WTC11 (cell line): ENCODE results near the gene CEACAM16. TPM values are rescaled to one million over a fixed set of nuclear protein-coding genes. Genes with fewer than 3 reads are reported as not detected.

ENCODE experiments used
- ATAC-seq: fragments of 200-7000 bp; cut with Tn5 transposase; 2 replicates; pipeline ENCODE4 v1.10.0; 2021; ENCODE audit warnings: mild to moderate bottlenecking, moderate library complexity
- CTCF ChIA-PET: fragments of 300-600 bp; sonication (Branson Sonifier 250); formaldehyde crosslinking; loops from one replicate; lab custom pipeline; 2021; ENCODE audit warnings: antibody characterized with exemption; lab: Charles Lee
- POLR2A ChIA-PET: fragments of 350-600 bp; sonication (Branson Sonifier 250); formaldehyde crosslinking; loops from one replicate; lab custom pipeline; 2021; ENCODE audit warnings: antibody characterized with exemption; lab: Charles Lee
- DNase-seq: peaks from one replicate; pipeline ENCODE4 v3.0.0; 2021; ENCODE audit warnings: low spot score
- H3K27ac Mint-ChIP-seq: 2 replicates; pipeline ENCODE4 v1.8.0; 2021; ENCODE audit warnings: mixed read lengths
- H3K27me3 Mint-ChIP-seq: 2 replicates; pipeline ENCODE4 v1.8.0; 2021; ENCODE audit warnings: low read depth, mild to moderate bottlenecking, moderate library complexity, mixed read lengths
- H3K36me3 Mint-ChIP-seq: 2 replicates; pipeline ENCODE4 v1.8.0; 2021; ENCODE audit warnings: mixed read lengths
- H3K4me1 Mint-ChIP-seq: 2 replicates; pipeline ENCODE4 v1.8.0; 2022; ENCODE audit warnings: mixed read lengths
- H3K4me3 Mint-ChIP-seq: 2 replicates; pipeline ENCODE4 v1.8.0; 2021; ENCODE audit warnings: mild to moderate bottlenecking, moderate library complexity, mixed read lengths
- H3K9me3 Mint-ChIP-seq: 2 replicates; pipeline ENCODE4 v1.8.0; 2021; ENCODE audit warnings: mixed read lengths
- E2F1 ChIP-seq: sonication (generic); formaldehyde crosslinking; IDR thresholded peaks from 2 replicates; pipeline ENCODE4 v1.8.0; 2022; ENCODE audit warnings: mild to moderate bottlenecking, missing genetic modification reagents
- ELF4 ChIP-seq: sonication (generic); formaldehyde crosslinking; IDR thresholded peaks from 2 replicates; pipeline ENCODE4 v1.8.1; 2022; ENCODE audit warnings: low read depth, mild to moderate bottlenecking, moderate library complexity, missing genetic modification reagents
- ETV6 ChIP-seq: sonication (generic); formaldehyde crosslinking; IDR thresholded peaks from 2 replicates; pipeline ENCODE4 v1.8.1; 2022; ENCODE audit warnings: mild to moderate bottlenecking, missing genetic modification reagents
- FOXK1 ChIP-seq: sonication (generic); formaldehyde crosslinking; IDR thresholded peaks from 2 replicates; pipeline ENCODE4 v1.8.0; 2022; ENCODE audit warnings: mild to moderate bottlenecking, moderate library complexity, missing genetic modification reagents
- HMGA2 ChIP-seq: fragments of 250-450 bp; sonication (Bioruptor Pico); IDR thresholded peaks from 2 replicates; pipeline ENCODE4 v1.4.0; 2021; ENCODE audit warnings: mild to moderate bottlenecking, moderate library complexity
- IRF2 ChIP-seq: sonication (generic); formaldehyde crosslinking; IDR thresholded peaks from 2 replicates; pipeline ENCODE4 v1.8.0; 2022; ENCODE audit warnings: low read depth, missing genetic modification reagents, borderline replicate concordance
- KAT7 ChIP-seq: sonication (generic); formaldehyde crosslinking; IDR thresholded peaks from 2 replicates; pipeline ENCODE4 v1.8.1; 2023; ENCODE audit warnings: missing genetic modification reagents, mild to moderate bottlenecking, borderline replicate concordance
- NFATC4 ChIP-seq: fragments of 250-450 bp; sonication (Bioruptor Pico); IDR thresholded peaks from 2 replicates; pipeline ENCODE4 v1.9.0; 2021; ENCODE audit warnings: mild to moderate bottlenecking
- SOX15 ChIP-seq: fragments of 250-450 bp; sonication (Bioruptor Pico); IDR thresholded peaks from 2 replicates; pipeline ENCODE4 v1.9.0; 2021; ENCODE audit warnings: mild to moderate bottlenecking
- STAT6 ChIP-seq: sonication (generic); formaldehyde crosslinking; conservative IDR thresholded peaks from 2 replicates; pipeline ENCODE4 v1.8.1; 2023; ENCODE audit warnings: mild to moderate bottlenecking, low read depth, missing genetic modification reagents, moderate library complexity
- TEAD1 ChIP-seq: sonication (generic); formaldehyde crosslinking; IDR thresholded peaks from 2 replicates; pipeline ENCODE4 v1.8.0; 2022; ENCODE audit warnings: mild to moderate bottlenecking, missing genetic modification reagents
- ZNF138 ChIP-seq: sonication (generic); formaldehyde crosslinking; conservative IDR thresholded peaks from 2 replicates; pipeline ENCODE4 v1.8.1; 2022; ENCODE audit warnings: mild to moderate bottlenecking, moderate library complexity, missing genetic modification reagents
- ZNF263 ChIP-seq: sonication (generic); formaldehyde crosslinking; IDR thresholded peaks from 2 replicates; pipeline ENCODE4 v1.8.1; 2022; ENCODE audit warnings: low read depth, mild to moderate bottlenecking, moderate library complexity, missing genetic modification reagents
- ZNF512 ChIP-seq: sonication (generic); formaldehyde crosslinking; IDR thresholded peaks from 2 replicates; pipeline ENCODE4 v1.8.1; 2022; ENCODE audit warnings: missing genetic modification reagents, borderline replicate concordance
- ZNF671 ChIP-seq: fragments of 250-450 bp; sonication (Bioruptor Pico); IDR thresholded peaks from 2 replicates; pipeline ENCODE4 v1.8.0; 2021; ENCODE audit warnings: mild to moderate bottlenecking
- total RNA-seq: library from RNA; stranded (reverse); gene quantifications from 3 replicates; pipeline ENCODE4 v1.2.3, GENCODE V29; 2021
- TF ChIP-seq, protein P1 (sequence below): sonication (generic); formaldehyde crosslinking; conservative IDR thresholded peaks from 2 replicates; pipeline ENCODE4 v1.8.1; 2022; ENCODE audit warnings: mild to moderate bottlenecking, missing genetic modification reagents
- TF ChIP-seq, protein P2 (sequence below): fragments of 250-450 bp; sonication (Bioruptor Pico); IDR thresholded peaks from 2 replicates; pipeline ENCODE4 v2.1.2; 2022; ENCODE audit warnings: mild to moderate bottlenecking, moderate library complexity
- TF ChIP-seq, protein P3 (sequence below): sonication (generic); formaldehyde crosslinking; IDR thresholded peaks from 2 replicates; pipeline ENCODE4 v1.8.1; 2022; ENCODE audit warnings: mild to moderate bottlenecking, moderate library complexity, missing genetic modification reagents
- TF ChIP-seq, protein P4 (sequence below): sonication (generic); formaldehyde crosslinking; IDR thresholded peaks from 2 replicates; pipeline ENCODE4 v1.8.1; 2023; ENCODE audit warnings: mild to moderate bottlenecking, missing genetic modification reagents, moderate library complexity

Gene CEACAM16
- total RNA-seq, 1 experiment from 2014 or later = not detected

DNA sequence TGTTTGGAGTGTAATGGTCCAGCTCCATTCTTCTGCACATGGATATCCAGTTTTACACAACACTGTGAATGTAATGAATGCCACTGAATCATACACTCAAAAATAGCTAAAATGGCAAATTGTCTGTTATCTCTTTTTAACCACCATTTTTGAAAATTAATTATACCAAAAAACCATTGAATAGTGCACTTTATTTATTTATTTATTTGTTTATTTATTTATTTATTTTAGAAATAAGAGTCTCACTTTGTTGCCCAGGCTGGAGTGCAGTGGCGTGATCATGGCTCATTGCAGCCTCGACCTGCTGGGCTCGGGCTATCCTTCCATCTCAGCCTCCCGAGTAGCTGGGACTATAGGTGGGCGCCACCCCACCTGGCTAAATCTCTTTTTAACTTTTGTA is 35.0 kb upstream of the CEACAM16 start (continued):
- TF ChIP-seq, protein P1, sequence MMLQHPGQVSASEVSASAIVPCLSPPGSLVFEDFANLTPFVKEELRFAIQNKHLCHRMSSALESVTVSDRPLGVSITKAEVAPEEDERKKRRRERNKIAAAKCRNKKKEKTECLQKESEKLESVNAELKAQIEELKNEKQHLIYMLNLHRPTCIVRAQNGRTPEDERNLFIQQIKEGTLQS (CRISPR knock-in tag) = no peak
- no peak for TF ChIP-seq E2F1
- no peak for TF ChIP-seq FOXK1
- TF ChIP-seq IRF2 (CRISPR knock-in tag) = no peak
- TF ChIP-seq STAT6 (CRISPR knock-in tag) = no peak
- TF ChIP-seq, protein P2, sequence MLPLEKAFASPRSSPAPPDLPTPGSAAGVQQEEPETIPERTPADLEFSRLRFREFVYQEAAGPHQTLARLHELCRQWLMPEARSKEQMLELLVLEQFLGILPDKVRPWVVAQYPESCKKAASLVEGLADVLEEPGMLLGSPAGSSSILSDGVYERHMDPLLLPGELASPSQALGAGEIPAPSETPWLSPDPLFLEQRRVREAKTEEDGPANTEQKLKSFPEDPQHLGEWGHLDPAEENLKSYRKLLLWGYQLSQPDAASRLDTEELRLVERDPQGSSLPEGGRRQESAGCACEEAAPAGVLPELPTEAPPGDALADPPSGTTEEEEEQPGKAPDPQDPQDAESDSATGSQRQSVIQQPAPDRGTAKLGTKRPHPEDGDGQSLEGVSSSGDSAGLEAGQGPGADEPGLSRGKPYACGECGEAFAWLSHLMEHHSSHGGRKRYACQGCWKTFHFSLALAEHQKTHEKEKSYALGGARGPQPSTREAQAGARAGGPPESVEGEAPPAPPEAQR (CRISPR knock-in tag) = no peak
- no peak for TF ChIP-seq ZNF138 (CRISPR knock-in tag)
- TF ChIP-seq ETV6 (CRISPR knock-in tag) = no peak
- no peak for TF ChIP-seq KAT7 (CRISPR knock-in tag)

DNA sequence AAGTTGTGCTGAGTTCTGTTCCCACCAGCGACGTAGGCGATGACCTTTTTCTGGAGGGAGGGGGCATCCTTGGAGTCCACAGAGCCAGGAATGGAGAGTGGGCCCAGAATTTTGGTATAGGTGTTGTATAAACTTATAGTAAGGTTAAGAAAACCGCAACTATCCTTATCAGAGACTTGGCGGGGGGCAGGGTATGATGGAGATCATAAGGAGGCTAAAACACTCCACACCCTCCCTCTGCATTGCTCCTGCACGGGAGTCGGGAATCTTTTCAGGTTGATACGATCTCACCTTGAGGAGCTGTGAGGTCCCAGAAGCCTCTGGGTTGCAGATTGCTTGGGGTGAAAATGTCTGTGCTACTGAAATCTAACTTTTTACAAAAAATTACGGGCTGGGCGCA is 34.0 kb upstream of the CEACAM16 start:
- H3K27ac Mint-ChIP-seq = no peak overlapping the region
- CTCF ChIA-PET = interaction anchor here (1.5 to 6.5 kb wide), 2 partner anchors 93 to 106 kb away, joined by 4 to 44 read pairs; no protein-coding TSS in a partner anchor
- peaks cover 11% of the 10 kb centered on the region for H3K36me3 Mint-ChIP-seq
- POLR2A ChIA-PET = no interaction called here
- no peaks in the 10 kb centered on the region; the same call in 1 of the 2 replicates for H3K9me3 Mint-ChIP-seq
- peaks cover 13% of the 10 kb centered on the region for H3K4me1 Mint-ChIP-seq
- H3K4me3 Mint-ChIP-seq = no peak overlapping the region
- DNase-seq = no peak
- no peak for TF ChIP-seq ZNF263 (CRISPR knock-in tag)
- no peak for TF ChIP-seq ZNF512
- no peak for TF ChIP-seq ELF4
- TF ChIP-seq, protein P3, sequence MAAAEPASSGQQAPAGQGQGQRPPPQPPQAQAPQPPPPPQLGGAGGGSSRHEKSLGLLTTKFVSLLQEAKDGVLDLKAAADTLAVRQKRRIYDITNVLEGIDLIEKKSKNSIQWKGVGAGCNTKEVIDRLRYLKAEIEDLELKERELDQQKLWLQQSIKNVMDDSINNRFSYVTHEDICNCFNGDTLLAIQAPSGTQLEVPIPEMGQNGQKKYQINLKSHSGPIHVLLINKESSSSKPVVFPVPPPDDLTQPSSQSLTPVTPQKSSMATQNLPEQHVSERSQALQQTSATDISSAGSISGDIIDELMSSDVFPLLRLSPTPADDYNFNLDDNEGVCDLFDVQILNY (CRISPR knock-in tag) = no peak
- TF ChIP-seq SOX15 (CRISPR knock-in tag) = no peak
- H3K27me3 Mint-ChIP-seq = peaks cover 4% of the 10 kb centered on the region
- ATAC-seq = no peak

DNA sequence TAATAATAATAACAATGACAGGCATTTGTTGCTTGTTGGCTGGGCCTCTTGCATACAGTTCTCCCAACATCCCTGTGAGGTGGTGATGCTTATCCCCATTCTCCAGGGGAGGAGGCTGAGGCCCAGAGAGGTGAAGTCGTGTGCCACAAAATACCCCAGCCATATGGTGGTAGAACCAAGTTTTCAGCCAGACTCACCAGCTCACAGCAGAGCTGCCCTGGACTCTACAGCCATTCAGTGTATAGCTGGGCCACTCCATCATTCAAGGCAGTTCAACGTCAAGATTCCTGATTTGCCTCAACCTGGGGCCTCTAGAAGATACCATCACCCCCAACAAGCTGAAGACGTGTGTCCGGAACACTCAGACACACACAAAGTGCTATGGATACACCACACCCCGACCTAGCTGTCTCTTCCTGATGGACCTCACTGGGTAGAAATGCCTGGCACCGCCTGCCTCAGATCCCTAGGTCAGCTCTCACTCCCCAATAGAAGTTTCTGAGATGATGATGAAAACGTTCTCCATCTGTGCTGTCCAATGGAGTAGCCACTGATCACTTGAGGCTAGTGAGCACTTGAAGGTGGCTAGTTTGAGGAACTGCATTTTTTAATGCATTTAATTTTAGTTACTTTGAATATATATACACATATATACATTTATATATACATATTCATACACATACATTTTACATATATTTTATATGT is 31.9 kb upstream of the CEACAM16 start:
- ATAC-seq (no peak; the same call in 1 of the 2 replicates), DNase-seq (no peak)
- peaks cover 3% of the 10 kb centered on the region for H3K9me3 Mint-ChIP-seq
- TF ChIP-seq TEAD1 (CRISPR knock-in tag) (no peak), ETV6 (CRISPR knock-in tag) (no peak), NFATC4 (no peak), HMGA2 (CRISPR knock-in tag) (peak; percentile 46; the same call in 1 of the 2 replicates), ZNF138 (CRISPR knock-in tag) (no peak), ZNF671 (CRISPR knock-in tag) (no peak)
- TF ChIP-seq, protein P3 (CRISPR knock-in tag) = no peak
- TF ChIP-seq, protein P4, sequence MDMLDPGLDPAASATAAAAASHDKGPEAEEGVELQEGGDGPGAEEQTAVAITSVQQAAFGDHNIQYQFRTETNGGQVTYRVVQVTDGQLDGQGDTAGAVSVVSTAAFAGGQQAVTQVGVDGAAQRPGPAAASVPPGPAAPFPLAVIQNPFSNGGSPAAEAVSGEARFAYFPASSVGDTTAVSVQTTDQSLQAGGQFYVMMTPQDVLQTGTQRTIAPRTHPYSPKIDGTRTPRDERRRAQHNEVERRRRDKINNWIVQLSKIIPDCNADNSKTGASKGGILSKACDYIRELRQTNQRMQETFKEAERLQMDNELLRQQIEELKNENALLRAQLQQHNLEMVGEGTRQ (CRISPR knock-in tag) = no peak
- H3K36me3 Mint-ChIP-seq = peaks cover 7% of the 10 kb centered on the region
- H3K4me3 Mint-ChIP-seq = no peak overlapping the region
- ChIA-PET POLR2A (no interaction called here), CTCF (interaction anchor here (0.7 to 1.9 kb wide), 4 partner anchors 12 to 104 kb away, joined by 3 to 9 read pairs (median 3); no protein-coding TSS in a partner anchor)
- H3K4me1 Mint-ChIP-seq = peaks cover 13% of the 10 kb centered on the region
- peaks cover 6% of the 10 kb centered on the region for H3K27me3 Mint-ChIP-seq
- no peak overlapping the region for H3K27ac Mint-ChIP-seq
